T1000 (cell line): ENCODE data around the gene ZCCHC24.

Experiments used
- DNase-seq: peaks from one replicate; lab custom pipeline; 2025; ENCODE audit warnings: mixed read lengths; lab: John Stamatoyannopoulos, UW

The ZCCHC24 gene

GRCh38 chr10:79445977-79446757 is 743 bp upstream of the ZCCHC24 start:
- DNase-seq = peak; percentile 44

- peak; percentile 52 for DNase-seq
Measured at GRCh38 chr10:79444199-79445119, 965 bp downstream of the ZCCHC24 start.

- DNase-seq = no peak
Measured at GRCh38 chr10:79443338-79444198, 1.9 kb downstream of the ZCCHC24 start.

GRCh38 chr10:79442171-79443040 is 3.0 kb downstream of the ZCCHC24 start:
- DNase-seq = no peak

DNA sequence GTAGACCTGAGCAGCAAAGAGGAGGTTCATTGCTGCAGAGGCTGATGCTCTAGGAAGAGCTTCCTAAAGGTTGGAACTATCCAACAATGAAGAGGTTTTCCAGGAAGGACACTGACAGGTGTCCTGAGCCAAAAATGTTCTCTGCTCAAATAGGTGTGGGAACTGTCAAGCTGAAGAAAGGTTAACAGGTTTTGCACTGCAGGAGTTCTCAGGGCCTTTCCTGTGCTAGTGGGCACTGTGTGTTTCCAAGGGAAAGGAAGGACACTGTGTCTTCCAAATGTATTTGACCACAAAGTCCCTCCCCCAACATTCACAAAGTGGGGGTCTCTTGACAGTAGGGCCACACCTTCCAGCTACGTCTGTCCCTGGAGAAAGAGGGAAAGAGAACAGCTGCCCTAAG is 4.0 kb downstream of the ZCCHC24 start:
- DNase-seq = no peak

DNA sequence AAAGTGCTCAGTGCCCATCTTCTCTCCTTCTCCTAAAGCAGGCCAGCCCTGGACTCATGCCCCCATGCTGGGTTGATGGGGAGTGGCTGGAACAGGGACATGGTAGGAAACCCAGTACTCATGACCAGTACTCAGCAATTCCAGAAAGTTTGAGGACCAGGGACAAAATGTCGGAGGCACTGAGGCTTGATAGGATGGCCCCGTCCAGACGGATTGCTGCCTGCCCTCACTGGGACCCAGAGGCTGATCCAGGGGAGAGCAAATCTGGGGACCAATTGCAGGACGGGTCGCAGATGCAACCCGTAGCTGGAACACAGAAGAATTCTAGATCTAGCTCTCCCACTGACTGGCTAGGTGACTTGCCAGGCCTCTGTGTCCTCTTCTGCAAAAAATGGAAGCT is 5.1 kb downstream of the ZCCHC24 start:
- DNase-seq = no peak

DNA sequence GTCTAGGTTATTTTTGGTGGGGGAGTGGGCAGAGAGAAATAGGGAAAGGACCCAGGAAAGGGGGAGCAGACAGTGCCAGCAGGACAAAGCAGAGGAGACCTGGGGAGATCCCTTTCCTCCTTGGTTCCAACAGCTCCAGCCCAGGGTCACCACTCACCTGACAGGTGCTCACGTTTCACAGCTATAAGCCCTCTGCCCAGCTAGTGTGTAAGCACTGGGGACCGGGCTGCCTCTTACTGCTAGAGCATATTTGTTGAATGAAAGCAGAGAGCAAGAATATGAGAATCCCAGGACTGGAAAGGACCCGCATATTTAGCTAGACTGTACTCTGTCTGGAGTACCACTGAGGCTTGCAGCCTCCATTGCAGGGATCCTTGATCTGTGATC is 6.7 kb downstream of the ZCCHC24 start:
- DNase-seq = no peak

GRCh38 chr10:79438021-79438698 is 7.3 kb downstream of the ZCCHC24 start:
- DNase-seq = no peak

DNA sequence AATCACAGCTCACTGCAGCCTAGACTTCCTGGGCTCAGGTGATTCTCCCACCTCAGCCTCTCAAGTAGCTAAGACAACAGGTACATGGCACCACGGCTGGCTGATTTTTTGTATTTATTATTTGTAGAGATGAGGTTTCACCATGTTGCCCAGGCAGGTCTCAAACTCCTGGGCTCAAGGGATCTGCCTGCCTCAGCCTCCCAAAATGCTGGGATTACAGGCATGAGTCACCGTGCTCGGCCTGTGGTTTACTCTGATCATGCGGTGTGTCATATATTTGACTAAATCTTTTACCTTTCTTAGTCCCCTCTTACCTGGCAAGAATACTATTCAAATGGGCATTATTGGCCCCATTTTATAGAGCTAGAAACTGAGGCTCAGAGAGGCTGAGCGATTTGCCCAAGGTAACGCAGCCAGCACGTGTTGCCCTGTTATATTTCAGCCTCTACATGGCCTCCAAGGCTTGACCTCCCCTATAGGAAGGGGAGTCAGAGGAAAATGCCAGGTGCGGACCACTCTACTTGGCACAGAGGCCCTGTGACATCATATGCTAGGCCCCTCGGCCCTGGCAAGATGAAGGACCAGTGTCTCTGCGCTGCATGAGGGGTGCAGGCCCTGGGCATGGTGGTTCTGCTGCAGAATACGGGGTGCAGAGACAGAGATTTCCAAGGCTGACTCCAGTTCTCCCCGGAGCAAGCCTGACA is 8.2 kb downstream of the ZCCHC24 start:
- no peak for DNase-seq

DNA sequence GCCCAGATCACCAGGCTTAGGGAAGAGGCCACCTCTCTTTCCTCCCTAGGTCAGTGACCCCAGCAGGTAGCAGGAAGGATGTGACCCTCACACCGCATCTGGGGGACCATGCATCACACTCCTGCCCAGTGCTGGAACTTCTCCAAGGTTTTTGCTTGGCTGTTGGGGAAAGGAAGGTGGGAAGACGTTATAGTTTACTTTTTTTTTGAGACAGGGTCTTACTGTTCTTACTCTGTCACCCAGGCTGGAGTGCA is 8.6 kb downstream of the ZCCHC24 start:
- no peak for DNase-seq

DNA sequence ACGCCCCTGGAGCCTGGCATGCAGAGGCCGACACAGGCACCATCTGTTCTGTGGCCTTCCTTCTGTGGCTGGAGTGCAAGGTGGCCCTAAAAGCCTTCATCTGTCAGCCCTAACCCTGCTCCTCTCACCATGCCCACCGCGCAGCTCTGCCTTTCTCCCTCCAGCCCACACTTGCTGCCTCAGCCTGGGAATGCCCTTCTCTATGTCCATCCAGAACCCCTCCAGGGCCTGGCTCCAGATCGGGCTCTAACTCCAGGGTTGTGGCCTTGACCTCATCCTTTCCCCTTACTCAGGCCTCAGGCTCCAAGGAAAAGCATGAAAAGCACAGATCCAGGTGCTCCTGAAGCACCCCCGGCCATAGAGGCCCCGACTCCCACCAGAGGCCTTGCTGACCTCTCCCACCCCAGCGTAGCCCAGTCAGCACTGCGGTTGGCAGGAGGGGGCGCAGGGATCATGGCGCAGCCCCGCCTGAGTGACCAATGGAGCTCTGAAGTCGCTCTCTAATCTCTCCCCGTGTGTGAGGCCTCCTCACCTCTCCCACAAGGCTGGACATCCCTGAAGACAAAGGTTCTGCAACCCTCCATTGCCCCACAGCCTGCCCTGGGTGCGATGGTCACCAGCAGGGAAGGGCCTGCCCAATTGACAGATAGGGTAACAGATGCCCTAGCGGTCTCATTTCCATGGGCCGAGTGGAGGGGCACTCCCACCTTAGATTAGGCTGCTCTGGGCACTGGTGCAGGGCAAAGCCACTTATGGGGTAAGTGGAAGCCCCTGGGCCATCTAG is 9.2 kb downstream of the ZCCHC24 start:
- no peak for DNase-seq

- no peak for DNase-seq
Measured at GRCh38 chr10:79435271-79436065, 10.0 kb downstream of the ZCCHC24 start.

- no peak for DNase-seq
Measured at GRCh38 chr10:79434821-79435251, 10.6 kb downstream of the ZCCHC24 start.

GRCh38 chr10:79434223-79434687 is 11.2 kb downstream of the ZCCHC24 start:
- no peak for DNase-seq

- no peak for DNase-seq
Measured at GRCh38 chr10:79433324-79434222, 11.9 kb downstream of the ZCCHC24 start.

GRCh38 chr10:79431891-79432831 is 13.3 kb downstream of the ZCCHC24 start:
- no peak for DNase-seq
